SU-DHL-6 (cell line): ENCODE results near the gene GH1.

Experiments used
- H2AFZ ChIP-seq: fragments of 200-600 bp; sonication (generic); 2 replicates; pipeline ENCODE4 v1.6.1; 2014; ENCODE audit warnings: low read depth, mild to moderate bottlenecking, moderate library complexity, mixed read lengths, antibody characterized with exemption, low read length; ENCODE audit not compliant: severe bottlenecking
- H3F3A ChIP-seq: fragments of 200-600 bp; shearing (Covaris generic); 2 replicates; pipeline ENCODE4 v1.6.0; 2016; ENCODE audit warnings: antibody characterized with exemption, mild to moderate bottlenecking; ENCODE audit not compliant: insufficient read depth
- H3K27ac ChIP-seq: fragments of 200-600 bp; sonication (generic); 2 replicates; pipeline ENCODE4 v1.5.1; 2016; ENCODE audit warnings: low read depth, mild to moderate bottlenecking, low read length, moderate library complexity, mixed read lengths
- H3K27me3 ChIP-seq: fragments of 200-600 bp; sonication (generic), shearing (Covaris generic); 2 replicates; pipeline ENCODE4 v1.6.0; 2014; ENCODE audit warnings: mild to moderate bottlenecking, low read length
- H3K36me3 ChIP-seq: fragments of 200-600 bp; sonication (generic); 2 replicates; pipeline ENCODE4 v1.6.1; 2014; ENCODE audit warnings: mild to moderate bottlenecking, low read length, mixed read lengths
- H3K4me2 ChIP-seq: fragments of 300-600, 200-600 bp; shearing (Covaris generic), sonication (generic); 2 replicates; pipeline ENCODE4 v1.6.0; 2014; ENCODE audit warnings: low read length, low read depth, mild to moderate bottlenecking; ENCODE audit not compliant: poor library complexity, severe bottlenecking
- H3K4me3 ChIP-seq: fragments of 200-600 bp; sonication (generic); 2 replicates; pipeline ENCODE4 v1.5.1; 2014; ENCODE audit warnings: antibody characterized with exemption, low read length, mild to moderate bottlenecking, mixed read lengths; ENCODE audit not compliant: insufficient read depth, poor library complexity, severe bottlenecking
- H3K79me2 ChIP-seq: fragments of 200-600 bp; sonication (generic); 2 replicates; pipeline ENCODE4 v1.6.1; 2014; ENCODE audit warnings: mild to moderate bottlenecking, low read length, moderate library complexity; ENCODE audit not compliant: insufficient read depth
- H3K9ac ChIP-seq: fragments of 200-600 bp; sonication (generic); 2 replicates; pipeline ENCODE4 v1.7.0; 2014; ENCODE audit warnings: mild to moderate bottlenecking, low read length
- H3K9me2 ChIP-seq: fragments of 200-600 bp; sonication (generic); replicated peaks from 2 replicates; pipeline ENCODE4 v1.6.1; 2014; ENCODE audit warnings: low read length; ENCODE audit not compliant: insufficient read depth
- H3K9me3 ChIP-seq: fragments of 200-600 bp; sonication (generic); 2 replicates; pipeline ENCODE4 v1.6.1; 2014; ENCODE audit warnings: low read length, mixed read lengths; ENCODE audit not compliant: insufficient read depth
- H4K20me1 ChIP-seq: fragments of 200-600 bp; sonication (generic); 2 replicates; pipeline ENCODE4 v1.6.1; 2014; ENCODE audit warnings: low read depth, mild to moderate bottlenecking, antibody characterized with exemption, low read length, moderate library complexity, mixed read lengths
- EZH2phosphoT487 ChIP-seq: fragments of 200-600 bp; sonication (generic), shearing (Covaris generic); conservative IDR thresholded peaks from 2 replicates; pipeline ENCODE4 v1.6.1; 2018; ENCODE audit warnings: mild to moderate bottlenecking, antibody characterized with exemption, low read length, moderate library complexity, mixed read lengths
- TF ChIP-seq, protein P1 (sequence below): fragments of 200-600 bp; sonication (generic); IDR thresholded peaks from one replicate; pipeline ENCODE4 v1.5.1; 2017; ENCODE audit warnings: antibody characterized with exemption, mild to moderate bottlenecking, low read length, moderate library complexity; ENCODE audit not compliant: insufficient read depth, poor library complexity, severe bottlenecking

GH1 gene

DNA sequence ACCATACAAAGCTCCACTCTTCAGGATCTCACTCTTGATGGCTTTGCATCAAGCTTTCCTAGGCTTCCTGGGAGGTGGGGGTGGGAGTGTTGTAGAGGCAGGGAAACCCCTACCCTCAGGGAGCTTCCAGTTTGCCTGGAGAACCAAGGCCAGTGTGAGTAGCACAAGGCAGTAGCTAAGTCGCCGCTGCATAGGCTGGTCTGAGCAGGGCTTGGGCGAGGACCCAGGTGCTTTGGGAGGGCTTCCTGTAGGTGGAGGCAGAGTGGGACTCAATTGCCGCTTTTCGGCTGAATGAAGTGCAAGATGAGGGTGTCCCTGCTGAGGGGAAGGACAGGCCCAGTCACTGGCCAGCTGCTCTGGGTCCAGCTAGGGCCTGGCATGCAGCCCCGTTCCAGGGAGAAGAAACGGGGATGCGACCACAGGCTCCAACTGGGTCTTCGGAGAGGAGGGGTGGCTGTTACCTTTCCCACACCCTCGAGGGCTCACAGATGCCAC, 9.6 kb upstream of the GH1 start:
- peaks cover 7% of the 10 kb centered on the region; the same call in 1 of the 2 replicates for H3K36me3 ChIP-seq
- peak overlapping the region; percentile 100 for H3K9ac ChIP-seq
- peak overlapping the region; percentile 89 for H3K4me2 ChIP-seq
- H3F3A ChIP-seq, result peaks cover 77% of the 10 kb centered on the region
- TF ChIP-seq, protein P1, sequence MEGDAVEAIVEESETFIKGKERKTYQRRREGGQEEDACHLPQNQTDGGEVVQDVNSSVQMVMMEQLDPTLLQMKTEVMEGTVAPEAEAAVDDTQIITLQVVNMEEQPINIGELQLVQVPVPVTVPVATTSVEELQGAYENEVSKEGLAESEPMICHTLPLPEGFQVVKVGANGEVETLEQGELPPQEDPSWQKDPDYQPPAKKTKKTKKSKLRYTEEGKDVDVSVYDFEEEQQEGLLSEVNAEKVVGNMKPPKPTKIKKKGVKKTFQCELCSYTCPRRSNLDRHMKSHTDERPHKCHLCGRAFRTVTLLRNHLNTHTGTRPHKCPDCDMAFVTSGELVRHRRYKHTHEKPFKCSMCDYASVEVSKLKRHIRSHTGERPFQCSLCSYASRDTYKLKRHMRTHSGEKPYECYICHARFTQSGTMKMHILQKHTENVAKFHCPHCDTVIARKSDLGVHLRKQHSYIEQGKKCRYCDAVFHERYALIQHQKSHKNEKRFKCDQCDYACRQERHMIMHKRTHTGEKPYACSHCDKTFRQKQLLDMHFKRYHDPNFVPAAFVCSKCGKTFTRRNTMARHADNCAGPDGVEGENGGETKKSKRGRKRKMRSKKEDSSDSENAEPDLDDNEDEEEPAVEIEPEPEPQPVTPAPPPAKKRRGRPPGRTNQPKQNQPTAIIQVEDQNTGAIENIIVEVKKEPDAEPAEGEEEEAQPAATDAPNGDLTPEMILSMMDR, result no peak
- TF ChIP-seq EZH2phosphoT487, result no peak
- H3K79me2 ChIP-seq, result peaks cover 32% of the 10 kb centered on the region
- peak overlapping the region; percentile 100 for H3K4me3 ChIP-seq
- H2AFZ ChIP-seq, result no peak overlapping the region
- H4K20me1 ChIP-seq, result no peaks in the 10 kb centered on the region
- H3K9me3 ChIP-seq, result no peaks in the 10 kb centered on the region
- peak overlapping the region; percentile 98 for H3K27ac ChIP-seq
- H3K9me2 ChIP-seq, result no peaks in the 10 kb centered on the region
- no peaks in the 10 kb centered on the region for H3K27me3 ChIP-seq

DNA sequence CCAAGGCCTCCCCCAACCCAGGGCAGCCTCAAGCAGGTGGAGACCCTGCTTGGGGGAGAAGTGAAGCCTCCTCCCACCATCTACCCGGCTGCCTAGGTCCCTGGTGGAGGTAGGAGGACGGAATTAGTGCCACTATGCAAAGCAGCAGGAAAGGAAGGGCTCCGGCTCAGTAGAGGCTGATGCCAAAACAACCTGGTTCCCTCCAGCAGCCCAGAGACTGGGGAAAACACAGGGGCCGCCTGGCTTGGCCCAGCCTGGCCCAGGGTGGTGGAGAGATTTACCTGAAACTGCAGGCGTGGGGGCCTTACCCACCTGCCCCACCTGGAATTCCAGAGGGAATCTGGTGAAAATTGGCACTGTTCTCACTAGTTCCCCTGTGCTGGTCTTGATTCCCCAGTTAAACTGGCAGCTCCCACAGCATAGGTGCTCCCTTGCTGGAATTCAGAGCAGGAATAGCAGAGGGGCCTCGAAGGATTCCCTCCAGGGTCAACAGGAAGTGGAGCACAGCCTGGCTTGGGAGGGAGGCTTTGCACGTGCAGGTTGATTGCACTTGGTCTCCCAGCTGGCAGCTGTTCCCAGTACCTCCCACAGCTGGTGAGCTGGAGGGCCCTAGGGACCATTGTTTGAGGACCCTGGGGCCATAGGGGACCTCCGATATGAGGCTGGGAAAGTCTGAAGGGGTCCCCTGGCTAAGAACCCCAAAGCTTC, 9.0 kb upstream of the GH1 start:
- H3F3A ChIP-seq, result peaks cover 80% of the 10 kb centered on the region
- TF ChIP-seq EZH2phosphoT487, result no peak
- TF ChIP-seq, protein P1, result no peak
- no peaks in the 10 kb centered on the region for H3K27me3 ChIP-seq
- H3K79me2 ChIP-seq, result peaks cover 29% of the 10 kb centered on the region
- peak overlapping the region; percentile 33 for H3K4me3 ChIP-seq
- no peak overlapping the region for H2AFZ ChIP-seq
- no peaks in the 10 kb centered on the region for H3K9me2 ChIP-seq
- no peaks in the 10 kb centered on the region for H3K9me3 ChIP-seq
- peak overlapping the region; percentile 100 for H3K9ac ChIP-seq
- H3K27ac ChIP-seq, result peak overlapping the region; percentile 98
- H3K36me3 ChIP-seq, result peaks cover 7% of the 10 kb centered on the region; the same call in 1 of the 2 replicates
- H3K4me2 ChIP-seq, result peak overlapping the region; percentile 89
- no peaks in the 10 kb centered on the region for H4K20me1 ChIP-seq

DNA sequence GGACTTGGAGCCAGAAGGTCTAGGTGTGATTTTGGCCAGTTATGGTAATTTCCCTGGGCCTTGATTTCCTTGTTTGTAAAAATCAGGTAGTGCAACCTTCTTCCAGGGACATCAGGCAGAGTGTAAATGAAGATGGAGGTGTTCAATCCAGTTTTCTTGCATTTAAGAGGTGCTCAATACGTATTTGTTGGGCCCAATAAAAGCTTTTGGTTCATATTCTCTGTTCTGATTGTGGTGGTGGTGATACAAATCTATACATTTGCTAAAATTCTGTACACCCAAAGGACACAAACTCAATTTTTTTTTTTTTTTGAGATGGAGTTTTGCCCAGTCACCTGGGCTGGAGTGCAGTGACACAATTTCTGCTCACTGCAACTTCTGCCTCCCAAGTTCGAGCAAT, 7.5 kb upstream of the GH1 start:
- no peaks in the 10 kb centered on the region for H3K27me3 ChIP-seq
- H2AFZ ChIP-seq, result no peak overlapping the region
- H3K9me2 ChIP-seq, result no peaks in the 10 kb centered on the region
- H3K4me3 ChIP-seq, result no peak overlapping the region
- H3K36me3 ChIP-seq, result peaks cover 5% of the 10 kb centered on the region; the same call in 1 of the 2 replicates
- H3K27ac ChIP-seq, result peak overlapping the region; percentile 98
- TF ChIP-seq, protein P1, result no peak
- no peak for TF ChIP-seq EZH2phosphoT487
- no peaks in the 10 kb centered on the region for H4K20me1 ChIP-seq
- no peaks in the 10 kb centered on the region for H3K9me3 ChIP-seq
- peak overlapping the region; percentile 41 for H3K9ac ChIP-seq
- H3K79me2 ChIP-seq, result peaks cover 17% of the 10 kb centered on the region
- H3K4me2 ChIP-seq, result peak overlapping the region; percentile 89
- H3F3A ChIP-seq, result peaks cover 73% of the 10 kb centered on the region
